Neural crest cell (in vitro differentiated cells): ENCODE data around the gene IL1R2. TPM values are rescaled to one million over a fixed set of nuclear protein-coding genes. Genes with fewer than 3 reads are reported as not detected.

Experiments
- DNase-seq: peaks from one replicate; pipeline ENCODE4 v3.0.0; 2021; ENCODE audit warnings: low read depth, mixed read lengths, low spot score
- H3K27ac Mint-ChIP-seq: one replicate; pipeline ENCODE4 v1.8.0; 2021; ENCODE audit warnings: mild to moderate bottlenecking, mixed read lengths; ENCODE audit not compliant: unreplicated experiment
- H3K27me3 Mint-ChIP-seq: 2 replicates; pipeline ENCODE4 v1.8.0; 2021; ENCODE audit warnings: low read depth, mild to moderate bottlenecking, mixed read lengths
- H3K36me3 Mint-ChIP-seq: 2 replicates; pipeline ENCODE4 v1.8.0; 2021; ENCODE audit warnings: low read depth, mild to moderate bottlenecking, mixed read lengths
- H3K4me1 Mint-ChIP-seq: 2 replicates; pipeline ENCODE4 v1.8.0; 2021; ENCODE audit warnings: mixed read lengths
- H3K4me3 Mint-ChIP-seq: one replicate; pipeline ENCODE4 v1.8.0; 2021; ENCODE audit warnings: mild to moderate bottlenecking, mixed read lengths
- H3K9me3 Mint-ChIP-seq: 2 replicates; pipeline ENCODE4 v1.8.0; 2021; ENCODE audit warnings: mixed read lengths
- total RNA-seq: library from RNA; stranded (reverse); gene quantifications from 2 replicates; pipeline ENCODE4 v1.2.1, GENCODE V29; 2021
- TF ChIP-seq, protein P1 (sequence below): fragments of 200-600 bp; sonication (generic); conservative IDR thresholded peaks from 2 replicates; pipeline ENCODE4 v1.5.0; 2021; ENCODE audit warnings: antibody characterized with exemption, mild to moderate bottlenecking

IL1R2 gene
- total RNA-seq, 1 donor from 2014 or later = not detected

DNA sequence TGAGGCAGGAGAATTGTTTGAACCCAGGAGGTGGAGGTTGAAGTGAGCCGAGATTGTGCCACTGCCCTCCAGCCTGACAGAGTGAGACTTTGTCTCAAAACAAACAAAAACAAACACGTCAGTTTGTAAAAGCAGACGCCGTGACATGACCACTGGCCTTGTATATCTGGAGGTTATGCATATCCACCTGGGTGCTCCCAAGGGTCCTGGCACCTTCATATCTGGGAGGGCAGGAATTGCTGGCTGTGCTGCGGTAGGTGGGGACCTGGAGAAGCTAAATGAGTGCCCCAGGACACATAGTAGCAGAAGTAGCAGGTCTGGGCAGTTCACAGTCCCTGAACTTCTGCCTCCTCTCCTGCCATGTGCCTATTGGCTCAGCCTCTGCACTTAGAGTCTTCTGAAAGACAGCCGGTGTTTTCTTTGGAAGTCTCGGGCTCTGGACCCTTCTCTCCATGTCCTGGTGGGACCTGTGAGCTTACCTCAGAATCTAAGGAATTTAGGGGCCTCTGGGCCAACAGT, 30.9 kb upstream of the IL1R2 start:
- no peak overlapping the region for H3K27ac Mint-ChIP-seq

DNA sequence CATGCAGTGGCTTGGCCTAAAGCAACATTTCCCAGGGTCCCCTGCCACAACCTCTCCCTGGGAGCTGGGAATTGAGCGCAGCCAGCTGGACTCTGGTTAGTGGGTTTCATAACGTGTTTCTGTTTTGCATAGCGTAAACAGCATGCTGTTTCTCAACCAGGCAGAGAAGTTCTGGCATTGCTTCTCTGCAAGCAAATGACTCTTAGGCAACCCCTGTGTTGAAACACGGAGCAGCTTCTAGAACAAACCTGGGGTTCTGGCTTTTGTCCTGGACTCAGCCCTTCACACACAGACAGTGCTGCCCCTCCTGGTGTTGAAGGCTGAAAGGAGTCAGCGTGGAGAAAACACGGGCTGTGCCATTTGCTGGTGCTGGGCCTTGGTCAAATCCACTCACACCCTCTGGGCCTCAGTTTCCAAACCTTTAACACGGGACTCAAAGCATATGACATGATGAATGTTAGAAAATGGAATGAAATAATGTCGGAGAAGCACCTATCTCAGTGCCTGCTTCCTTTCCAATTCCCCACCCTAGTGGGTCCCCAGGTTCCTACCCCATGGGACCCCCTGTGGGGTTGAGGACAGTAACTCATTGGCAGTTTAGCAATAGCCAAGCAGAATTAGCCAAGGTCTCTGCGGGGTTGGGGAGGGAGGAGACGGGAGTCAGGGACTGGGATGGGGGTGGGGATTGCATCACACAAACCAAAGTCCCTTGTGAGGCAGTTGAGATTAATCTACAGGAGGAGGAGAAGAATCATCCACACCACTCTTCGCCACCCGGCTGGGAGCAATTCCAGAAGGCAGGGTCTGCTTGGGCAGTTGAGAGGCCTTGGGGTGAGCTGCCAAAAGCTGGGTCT, 30.2 kb upstream of the IL1R2 start:
- peaks cover 8% of the 10 kb centered on the region for H3K9me3 Mint-ChIP-seq
- DNase-seq = no peak
- H3K4me3 Mint-ChIP-seq = no peak overlapping the region
- no peaks in the 10 kb centered on the region for H3K27me3 Mint-ChIP-seq
- no peaks in the 10 kb centered on the region for H3K4me1 Mint-ChIP-seq
- H3K36me3 Mint-ChIP-seq = no peaks in the 10 kb centered on the region
- TF ChIP-seq, protein P1, sequence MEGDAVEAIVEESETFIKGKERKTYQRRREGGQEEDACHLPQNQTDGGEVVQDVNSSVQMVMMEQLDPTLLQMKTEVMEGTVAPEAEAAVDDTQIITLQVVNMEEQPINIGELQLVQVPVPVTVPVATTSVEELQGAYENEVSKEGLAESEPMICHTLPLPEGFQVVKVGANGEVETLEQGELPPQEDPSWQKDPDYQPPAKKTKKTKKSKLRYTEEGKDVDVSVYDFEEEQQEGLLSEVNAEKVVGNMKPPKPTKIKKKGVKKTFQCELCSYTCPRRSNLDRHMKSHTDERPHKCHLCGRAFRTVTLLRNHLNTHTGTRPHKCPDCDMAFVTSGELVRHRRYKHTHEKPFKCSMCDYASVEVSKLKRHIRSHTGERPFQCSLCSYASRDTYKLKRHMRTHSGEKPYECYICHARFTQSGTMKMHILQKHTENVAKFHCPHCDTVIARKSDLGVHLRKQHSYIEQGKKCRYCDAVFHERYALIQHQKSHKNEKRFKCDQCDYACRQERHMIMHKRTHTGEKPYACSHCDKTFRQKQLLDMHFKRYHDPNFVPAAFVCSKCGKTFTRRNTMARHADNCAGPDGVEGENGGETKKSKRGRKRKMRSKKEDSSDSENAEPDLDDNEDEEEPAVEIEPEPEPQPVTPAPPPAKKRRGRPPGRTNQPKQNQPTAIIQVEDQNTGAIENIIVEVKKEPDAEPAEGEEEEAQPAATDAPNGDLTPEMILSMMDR = no peak
- H3K27ac Mint-ChIP-seq = no peak overlapping the region

More for the DNA sequence above, 30.9 kb upstream of the IL1R2 start:
- TF ChIP-seq, protein P1 = no peak
- H3K4me1 Mint-ChIP-seq = no peaks in the 10 kb centered on the region
- no peaks in the 10 kb centered on the region for H3K27me3 Mint-ChIP-seq
- DNase-seq = no peak
- no peak overlapping the region for H3K4me3 Mint-ChIP-seq
- peaks cover 8% of the 10 kb centered on the region for H3K9me3 Mint-ChIP-seq
- no peaks in the 10 kb centered on the region for H3K36me3 Mint-ChIP-seq

DNA sequence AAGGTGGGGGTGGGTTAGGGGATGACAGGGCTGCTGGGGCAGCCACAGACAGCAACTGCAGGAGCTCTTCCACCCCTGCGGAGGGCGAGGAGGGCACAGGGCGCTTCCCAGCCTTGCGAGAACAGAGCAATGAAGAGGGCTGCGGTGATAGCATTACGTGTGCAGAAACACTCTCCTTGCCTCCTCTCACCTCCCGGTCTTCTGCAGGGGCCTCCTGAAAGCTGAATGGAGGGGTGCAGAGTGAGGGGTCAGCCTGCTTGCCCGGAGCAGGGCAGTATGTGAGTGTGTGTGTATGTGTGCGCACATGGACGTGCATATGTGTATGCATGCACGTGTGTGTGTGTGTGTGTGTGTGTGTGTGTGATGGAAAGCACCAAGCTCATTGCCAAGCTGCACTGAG, 29.5 kb upstream of the IL1R2 start:
- H3K27me3 Mint-ChIP-seq = no peaks in the 10 kb centered on the region
- peaks cover 5% of the 10 kb centered on the region for H3K9me3 Mint-ChIP-seq
- no peaks in the 10 kb centered on the region for H3K36me3 Mint-ChIP-seq
- no peak for DNase-seq
- no peak overlapping the region for H3K27ac Mint-ChIP-seq
- H3K4me3 Mint-ChIP-seq = no peak overlapping the region
- TF ChIP-seq, protein P1 = no peak
- no peaks in the 10 kb centered on the region for H3K4me1 Mint-ChIP-seq

DNA sequence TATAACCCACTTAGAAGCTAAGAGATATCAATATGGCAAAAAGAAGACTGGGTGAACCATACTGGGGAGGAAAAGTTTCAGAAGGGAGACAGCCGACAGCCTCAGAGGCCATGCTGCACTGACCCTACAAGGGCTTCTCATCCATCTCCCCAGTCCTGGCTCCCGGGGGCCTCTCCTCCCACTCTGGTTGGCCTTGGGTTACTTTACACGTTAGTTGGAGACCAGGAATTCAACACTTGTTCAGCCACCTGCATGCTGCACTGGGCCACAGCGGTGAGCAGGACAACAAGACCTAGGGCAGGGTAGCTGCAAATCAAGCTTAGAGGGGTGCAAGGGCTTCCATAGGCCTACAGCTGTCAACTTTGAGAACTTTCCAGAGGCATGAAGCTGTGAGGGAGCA, 28.6 kb upstream of the IL1R2 start:
- Mint-ChIP-seq H3K9me3 (peaks cover 2% of the 10 kb centered on the region), H3K4me3 (no peak overlapping the region), H3K36me3 (no peaks in the 10 kb centered on the region), H3K27ac (no peak overlapping the region), H3K4me1 (no peaks in the 10 kb centered on the region), H3K27me3 (no peaks in the 10 kb centered on the region)
- no peak for DNase-seq
- TF ChIP-seq, protein P1 = no peak

DNA sequence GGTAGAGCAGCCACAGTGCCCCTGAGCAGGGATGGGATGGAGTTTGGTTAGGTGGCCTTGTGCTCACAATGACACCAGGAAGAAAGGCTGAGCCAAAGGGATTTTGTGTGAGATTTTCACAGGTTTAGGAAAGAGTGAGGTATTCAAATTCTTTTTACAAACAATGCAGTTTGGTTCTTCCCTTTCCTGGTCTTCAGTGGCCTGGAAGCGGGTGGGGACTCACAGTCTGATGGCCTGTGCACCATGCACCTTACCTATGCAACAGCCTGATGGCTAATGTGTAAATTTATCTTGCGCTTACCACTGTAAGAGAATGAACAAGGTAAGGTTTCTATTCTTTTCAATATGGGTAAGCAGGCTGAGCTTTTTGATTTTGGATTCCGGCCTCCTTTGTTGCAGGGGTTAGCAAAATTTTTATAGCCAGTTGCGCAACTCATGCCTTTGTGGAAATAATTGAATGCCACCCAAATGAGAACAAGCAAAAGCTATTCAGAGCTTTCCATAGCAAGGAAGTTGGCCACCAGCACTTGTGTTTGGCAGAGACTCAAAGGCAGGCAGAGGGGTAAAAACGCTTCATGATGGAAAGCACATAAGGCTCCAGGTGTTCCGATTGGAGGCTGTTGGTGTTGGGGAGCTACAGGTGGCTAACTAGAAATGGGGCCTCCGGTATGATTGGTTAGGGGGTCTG, 23.8 kb upstream of the IL1R2 start:
- Mint-ChIP-seq H3K27ac (no peak overlapping the region), H3K4me3 (no peak overlapping the region), H3K27me3 (no peaks in the 10 kb centered on the region), H3K4me1 (no peaks in the 10 kb centered on the region), H3K36me3 (no peaks in the 10 kb centered on the region), H3K9me3 (peaks cover 10% of the 10 kb centered on the region)
- TF ChIP-seq, protein P1 = no peak
- DNase-seq = no peak
